H9 (cell line): ENCODE data around the gene PRF1. TPM values are rescaled to one million over a fixed set of nuclear protein-coding genes. Genes with fewer than 3 reads are reported as not detected.

Experiments
- DNase-seq: peaks from one replicate; pipeline ENCODE4 v3.0.0-alpha.2; 2017
- H2AFZ ChIP-seq: one replicate; pipeline ENCODE4 v1.6.1; 2013; ENCODE audit warnings: mild to moderate bottlenecking, low read length, control low read depth, moderate library complexity
- H2AK5ac ChIP-seq: 2 replicates; pipeline ENCODE4 v1.6.1; 2013; ENCODE audit warnings: low read length, control low read depth, mixed read lengths; ENCODE audit not compliant: insufficient read length
- H2BK120ac ChIP-seq: one replicate; pipeline ENCODE4 v1.6.1; 2013; ENCODE audit warnings: low read depth, mild to moderate bottlenecking, low read length, control low read depth, inconsistent platforms; ENCODE audit not compliant: poor library complexity, severe bottlenecking
- H2BK12ac ChIP-seq: 2 replicates; pipeline ENCODE4 v1.6.1; 2013; ENCODE audit warnings: low read length, control low read depth, mixed read lengths, low read depth; ENCODE audit not compliant: insufficient read length
- H2BK15ac ChIP-seq: 2 replicates; pipeline ENCODE4 v1.6.1; 2013; ENCODE audit warnings: low read depth, low read length, control low read depth
- H2BK20ac ChIP-seq: one replicate; pipeline ENCODE4 v1.6.1; 2013; ENCODE audit warnings: low read depth, mild to moderate bottlenecking, low read length, control low read depth, inconsistent platforms; ENCODE audit not compliant: poor library complexity, severe bottlenecking
- H2BK5ac ChIP-seq: 2 replicates; pipeline ENCODE4 v1.6.1; 2013; ENCODE audit warnings: low read length, control low read depth, mixed read lengths; ENCODE audit not compliant: insufficient read length
- H3K14ac ChIP-seq: 2 replicates; pipeline ENCODE4 v1.6.1; 2013; ENCODE audit warnings: low read length, control low read depth; ENCODE audit not compliant: insufficient read depth
- H3K18ac ChIP-seq: 2 replicates; pipeline ENCODE4 v1.6.1; 2013; ENCODE audit warnings: low read depth, mild to moderate bottlenecking, mixed read lengths, low read length, control low read depth; ENCODE audit not compliant: insufficient read length
- H3K23ac ChIP-seq: 2 replicates; pipeline ENCODE4 v1.6.1; 2013; ENCODE audit warnings: low read length, control low read depth, mixed read lengths, low read depth; ENCODE audit not compliant: insufficient read length
- H3K23me2 ChIP-seq: 2 replicates; pipeline ENCODE4 v1.6.1; 2013; ENCODE audit warnings: low read depth, mild to moderate bottlenecking, mixed read lengths, low read length, control low read depth; ENCODE audit not compliant: insufficient read length, poor library complexity, severe bottlenecking
- H3K27ac ChIP-seq: 2 replicates; pipeline ENCODE4 v1.5.1; 2013; ENCODE audit warnings: low read length, control low read depth, mixed read lengths, low read depth; ENCODE audit not compliant: insufficient read length
- H3K27me3 ChIP-seq: 2 replicates; pipeline ENCODE4 v1.6.1; 2013; ENCODE audit warnings: low read length, control low read depth, inconsistent platforms; ENCODE audit not compliant: insufficient read depth
- H3K4ac ChIP-seq: 2 replicates; pipeline ENCODE4 v1.6.1; 2013; ENCODE audit warnings: low read depth, mild to moderate bottlenecking, control low read depth, inconsistent platforms, low read length, moderate library complexity
- H3K4me1 ChIP-seq: 2 replicates; pipeline ENCODE4 v1.6.1; 2013; ENCODE audit warnings: low read length, control low read depth, inconsistent platforms; ENCODE audit not compliant: insufficient read depth
- H3K4me2 ChIP-seq: 2 replicates; pipeline ENCODE4 v1.6.1; 2013; ENCODE audit warnings: low read length, control low read depth, mixed read lengths; ENCODE audit not compliant: insufficient read length, insufficient read depth
- H3K56ac ChIP-seq: 2 replicates; pipeline ENCODE4 v1.6.1; 2013; ENCODE audit warnings: low read depth, mild to moderate bottlenecking, mixed read lengths, low read length, control low read depth; ENCODE audit not compliant: insufficient read length
- H3K79me1 ChIP-seq: 2 replicates; pipeline ENCODE4 v1.6.1; 2013; ENCODE audit warnings: low read depth, mild to moderate bottlenecking, moderate library complexity, low read length, control low read depth, inconsistent platforms; ENCODE audit not compliant: insufficient read depth, poor library complexity, severe bottlenecking
- H3K79me2 ChIP-seq: 2 replicates; pipeline ENCODE4 v1.6.1; 2013; ENCODE audit warnings: low read length, control low read depth, inconsistent platforms; ENCODE audit not compliant: insufficient read depth
- H3K9ac ChIP-seq: 2 replicates; pipeline ENCODE4 v1.6.1; 2013; ENCODE audit warnings: low read length, control low read depth, mixed read lengths; ENCODE audit not compliant: insufficient read length; ENCODE audit errors: extremely low read depth
- H3K9me3 ChIP-seq: one replicate; pipeline ENCODE4 v1.6.1; 2013; ENCODE audit warnings: low read depth, low read length, inconsistent platforms; ENCODE audit not compliant: control insufficient read depth
- H3T11ph ChIP-seq: one replicate; pipeline ENCODE4 v1.6.1; 2013; ENCODE audit warnings: mild to moderate bottlenecking, low read length, control low read depth, inconsistent platforms
- H4K20me1 ChIP-seq: one replicate; pipeline ENCODE4 v1.6.1; 2013; ENCODE audit not compliant: control insufficient read depth, insufficient read length, insufficient read depth
- H4K5ac ChIP-seq: 2 replicates; pipeline ENCODE4 v1.6.1; 2013; ENCODE audit warnings: low read depth, mild to moderate bottlenecking, mixed read lengths, low read length, control low read depth; ENCODE audit not compliant: insufficient read length
- H4K8ac ChIP-seq: replicated peaks from 2 replicates; pipeline ENCODE4 v1.6.1; 2013; ENCODE audit warnings: low read length, control low read depth, mixed read lengths, low read depth; ENCODE audit not compliant: insufficient read length
- H4K91ac ChIP-seq: 2 replicates; pipeline ENCODE4 v1.6.1; 2013; ENCODE audit warnings: low read depth, mild to moderate bottlenecking, moderate library complexity, mixed read lengths, low read length, control low read depth; ENCODE audit not compliant: insufficient read length
- H3K27ac Mint-ChIP-seq, 3 experiments: 2 replicates in 2 of 3; 3 replicates in 1 of 3; pipeline ENCODE4 v1.8.0; 2020 to 2021; ENCODE audit warnings: mixed read lengths in 3 of 3, mild to moderate bottlenecking in 1 of 3, moderate library complexity in 1 of 3
- H3K27me3 Mint-ChIP-seq: 2 replicates; pipeline ENCODE4 v1.8.0; 2021; ENCODE audit warnings: low read depth, mild to moderate bottlenecking, moderate library complexity, mixed read lengths
- H3K36me3 Mint-ChIP-seq, 3 experiments: 2 replicates in 2 of 3; 3 replicates in 1 of 3; pipeline ENCODE4 v1.8.0; 2020 to 2021; ENCODE audit warnings: low read depth in 3 of 3, mixed read lengths in 3 of 3; ENCODE audit not compliant: insufficient read depth in 1 of 3
- H3K4me1 Mint-ChIP-seq, 2 experiments: 2 replicates each; pipeline ENCODE4 v1.8.0; 2020; ENCODE audit warnings: mixed read lengths in 2 of 2
- H3K4me3 Mint-ChIP-seq, 2 experiments: 2 replicates in 1 of 2; 3 replicates in 1 of 2; pipeline ENCODE4 v1.8.0; 2020 to 2021; ENCODE audit warnings: mild to moderate bottlenecking in 2 of 2, mixed read lengths in 2 of 2, moderate library complexity in 1 of 2
- H3K9me3 Mint-ChIP-seq, 2 experiments: 2 replicates in 1 of 2; 3 replicates in 1 of 2; pipeline ENCODE4 v1.8.0; 2020; ENCODE audit warnings: mild to moderate bottlenecking in 2 of 2, mixed read lengths in 2 of 2, moderate library complexity in 1 of 2
- CTCF ChIP-seq: fragments of 200-600 bp; sonication (generic); conservative IDR thresholded peaks from 3 replicates; pipeline ENCODE4 v1.8.0; 2021; ENCODE audit warnings: antibody characterized with exemption, mild to moderate bottlenecking
- WGBS: extraction: QIAGEN DNeasy Blood & Tissue Kit; methylation state at CpG from one replicate; pipeline ENCODE4 v1.1.7; 2013; ENCODE audit warnings: missing lambda C conversion rate, low lambda C conversion rate, mixed read lengths; ENCODE audit not compliant: insufficient read length; ENCODE audit errors: extremely low coverage; 5-methylcytosine and 5-hydroxymethylcytosine counted together
- total RNA-seq: library from RNA; stranded (reverse); gene quantifications from 2 replicates; pipeline ENCODE4 v1.2.1, GENCODE V29; 2021

Gene PRF1
- total RNA-seq, 1 experiment from 2014 or later, result not detected

- Histone ChIP-seq H3K23ac (no peak overlapping the region), H3T11ph (no peak overlapping the region), H4K5ac (no peak overlapping the region), H3K23me2 (no peaks in the 10 kb centered on the region), H2BK5ac (no peak overlapping the region), H3K4ac (no peak overlapping the region), H2BK12ac (no peak overlapping the region), H2AFZ (no peak overlapping the region), H3K56ac (no peak overlapping the region), H3K9me3 (no peaks in the 10 kb centered on the region), H3K79me1 (no peaks in the 10 kb centered on the region), H2BK120ac (no peak overlapping the region), H4K20me1 (peaks cover 3% of the 10 kb centered on the region), H4K91ac (no peak overlapping the region), H3K18ac (no peak overlapping the region), H3K9ac (no peak overlapping the region), H2AK5ac (no peak overlapping the region), H2BK15ac (no peak overlapping the region), H3K27me3 (no peaks in the 10 kb centered on the region), H3K4me1 (no peaks in the 10 kb centered on the region), H3K79me2 (no peaks in the 10 kb centered on the region), H3K4me2 (no peak overlapping the region), H3K14ac (no peak overlapping the region), H3K27ac (no peak overlapping the region), H4K8ac (no peak overlapping the region), H2BK20ac (no peak overlapping the region)
- no peaks in the 10 kb centered on the region for H3K27me3 Mint-ChIP-seq
- H3K4me1 Mint-ChIP-seq, result peaks cover 8 to 22% of the 10 kb centered on the region in 2 experiments
- no peak overlapping the region for H3K4me3 Mint-ChIP-seq
- WGBS, result no CpG with 5 or more reads among the region's 8 CpGs
- no peaks in the 10 kb centered on the region; a peak in 1 of 7 replicates for H3K36me3 Mint-ChIP-seq
- no peak overlapping the region for H3K27ac Mint-ChIP-seq
- H3K9me3 Mint-ChIP-seq, result peaks cover 0 to 1% of the 10 kb centered on the region in 2 experiments; a peak in 1 of 5 replicates
- TF ChIP-seq CTCF, result no peak
- no peak for DNase-seq
These were observed 3.2 kb downstream of the PRF1 start for GRCh38 chr10:70599319-70599718.
